Rectal smooth muscle tissue (tissue), 1 donor: ENCODE data around the gene ACTR1B.
A peak's percentile ranks its signal among the peaks of the same experiment; 100 is the strongest.
"Not testable (repeated sequence)": the region's sequence is repeated elsewhere in the genome, so short reads cannot be mapped to it uniquely, and the experiment has no call there.

Experiments used
- H3K27ac ChIP-seq: one replicate; pipeline ENCODE4 v1.7.0; 2013; ENCODE audit warnings: low read depth, low read length, inconsistent platforms
- H3K27me3 ChIP-seq: one replicate; pipeline ENCODE4 v1.7.0; 2013; ENCODE audit warnings: low read length; ENCODE audit not compliant: control insufficient read depth, insufficient read depth
- H3K36me3 ChIP-seq: one replicate; pipeline ENCODE4 v1.7.0; 2013; ENCODE audit warnings: low read length; ENCODE audit not compliant: control insufficient read depth, insufficient read depth
- H3K4me1 ChIP-seq: one replicate; pipeline ENCODE4 v1.7.0; 2013; ENCODE audit warnings: low read length; ENCODE audit not compliant: control insufficient read depth, insufficient read depth
- H3K4me3 ChIP-seq: one replicate; pipeline ENCODE4 v1.7.0; 2013; ENCODE audit warnings: low read length
- H3K9ac ChIP-seq: one replicate; pipeline ENCODE4 v1.7.0; 2013; ENCODE audit warnings: low read length

Gene ACTR1B

GRCh38 chr2:97676620-97677019, 12.8 kb upstream of the ACTR1B start:
- no peaks in the 10 kb centered on the region for H3K27me3 ChIP-seq
- H3K27ac ChIP-seq, result no peak overlapping the region
- no peaks in the 10 kb centered on the region for H3K36me3 ChIP-seq
- no peak overlapping the region for H3K4me3 ChIP-seq
- H3K4me1 ChIP-seq, result no peaks in the 10 kb centered on the region
- H3K9ac ChIP-seq, result no peak overlapping the region

- Histone ChIP-seq H3K4me1 (no peaks in the 10 kb centered on the region), H3K27ac (no peak overlapping the region), H3K36me3 (no peaks in the 10 kb centered on the region), H3K27me3 (no peaks in the 10 kb centered on the region), H3K4me3 (no peak overlapping the region), H3K9ac (no peak overlapping the region)
Measured at GRCh38 chr2:97675430-97676113, 11.7 kb upstream of the ACTR1B start.

GRCh38 chr2:97673915-97674283, 10.1 kb upstream of the ACTR1B start:
- H3K9ac ChIP-seq, result no peak overlapping the region
- no peak overlapping the region for H3K27ac ChIP-seq
- no peaks in the 10 kb centered on the region for H3K4me1 ChIP-seq
- no peaks in the 10 kb centered on the region for H3K27me3 ChIP-seq
- H3K36me3 ChIP-seq, result no peaks in the 10 kb centered on the region
- no peak overlapping the region for H3K4me3 ChIP-seq

DNA sequence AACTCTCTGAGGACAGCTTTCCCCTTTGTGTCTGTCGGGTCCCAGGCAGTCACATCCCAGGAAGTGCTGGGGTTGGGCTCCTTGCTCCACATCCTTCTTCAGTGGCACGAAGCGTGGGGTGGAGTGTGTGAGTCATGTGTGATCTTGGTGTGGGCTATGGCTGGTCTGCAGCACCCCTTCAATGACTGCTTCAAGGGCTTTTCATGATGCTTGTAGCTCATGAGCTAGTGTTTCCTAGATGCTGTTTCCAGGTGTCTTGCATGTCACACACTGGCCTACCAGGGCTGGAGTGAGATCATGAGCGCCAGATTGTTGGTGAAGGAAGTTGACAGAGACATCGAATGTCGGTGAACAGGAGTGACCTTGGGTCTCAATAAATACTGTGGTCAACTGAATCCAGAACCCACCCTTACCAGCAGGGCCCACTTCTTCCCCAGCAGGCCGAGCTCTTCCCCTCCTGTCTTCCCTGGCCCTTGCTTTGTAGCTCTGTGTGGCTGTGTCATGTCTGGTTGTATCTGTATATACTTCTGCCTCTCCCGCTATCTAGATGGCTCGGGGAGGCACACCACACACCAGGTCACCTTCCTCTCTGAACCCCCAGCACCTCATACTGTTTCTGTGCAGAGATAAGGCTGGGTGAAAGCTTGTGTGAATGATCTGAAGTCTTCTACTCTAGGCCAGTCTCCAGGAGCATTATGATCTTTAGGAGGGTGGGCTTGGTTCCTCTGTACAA, 9.5 kb upstream of the ACTR1B start:
- no peaks in the 10 kb centered on the region for H3K27me3 ChIP-seq

GRCh38 chr2:97672606-97673140, 8.8 kb upstream of the ACTR1B start:
- not testable (repeated sequence) for H3K36me3 ChIP-seq, H3K27me3 ChIP-seq

More for the DNA sequence above, 9.5 kb upstream of the ACTR1B start:
- no peak overlapping the region for H3K9ac ChIP-seq
- H3K4me1 ChIP-seq, result no peaks in the 10 kb centered on the region
- no peaks in the 10 kb centered on the region for H3K36me3 ChIP-seq
- no peak overlapping the region for H3K27ac ChIP-seq
- H3K4me3 ChIP-seq, result no peak overlapping the region

DNA sequence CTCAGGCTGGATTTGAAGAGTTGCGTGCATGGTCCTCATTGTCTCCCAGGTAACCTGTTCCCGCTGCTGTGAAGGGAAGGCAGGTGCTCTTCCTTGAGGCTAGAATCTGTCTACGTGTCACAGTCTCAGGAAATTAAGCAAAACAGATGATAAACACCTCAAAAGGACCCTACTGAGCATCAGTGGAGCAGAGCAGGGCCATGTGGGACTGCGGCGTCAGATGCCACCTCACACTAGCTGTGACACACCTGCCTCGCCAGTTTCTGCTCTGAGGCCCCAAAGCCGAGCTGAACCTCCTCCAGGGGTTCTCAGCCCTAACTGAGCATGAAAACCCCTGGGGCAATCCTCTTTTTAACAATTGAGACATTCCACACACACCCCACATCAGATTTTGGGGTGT, 7.7 kb upstream of the ACTR1B start:
- no peak overlapping the region for H3K9ac ChIP-seq
- no peaks in the 10 kb centered on the region for H3K27me3 ChIP-seq
- no peak overlapping the region for H3K4me3 ChIP-seq
- no peaks in the 10 kb centered on the region for H3K36me3 ChIP-seq
- H3K27ac ChIP-seq, result no peak overlapping the region
- no peaks in the 10 kb centered on the region for H3K4me1 ChIP-seq

More at GRCh38 chr2:97672606-97673140, 8.8 kb upstream of the ACTR1B start:
- not testable (repeated sequence) for H3K4me3 ChIP-seq, H3K4me1 ChIP-seq, H3K9ac ChIP-seq, H3K27ac ChIP-seq

- H3K27me3 ChIP-seq, result no peaks in the 10 kb centered on the region
- H3K9ac ChIP-seq, result no peak overlapping the region
- H3K36me3 ChIP-seq, result no peaks in the 10 kb centered on the region
- no peak overlapping the region for H3K27ac ChIP-seq
- no peak overlapping the region for H3K4me3 ChIP-seq
- H3K4me1 ChIP-seq, result no peaks in the 10 kb centered on the region
Measured at GRCh38 chr2:97670471-97670870, 6.6 kb upstream of the ACTR1B start.

GRCh38 chr2:97669448-97669847, 5.6 kb upstream of the ACTR1B start, which contains the start of gene C2orf92:
Gene C2orf92, plus strand, starts transcription at chr2:97669713. Its CDS starts 76 bp downstream, at chr2:97669789.
- Histone ChIP-seq H3K9ac (no peak within 1 kb of the TSS), H3K27ac (no peak within 1 kb of the TSS), H3K27me3 (no peaks in the 10 kb centered on the region), H3K36me3 (no peaks in the 10 kb centered on the region), H3K4me3 (no peak within 1 kb of the TSS), H3K4me1 (no peaks in the 10 kb centered on the region)

- no peaks in the 10 kb centered on the region for H3K27me3 ChIP-seq
- H3K4me1 ChIP-seq, result peaks cover 13% of the 10 kb centered on the region
- peaks cover 8% of the 10 kb centered on the region for H3K36me3 ChIP-seq
- H3K9ac ChIP-seq, result peak overlapping the region; percentile 83
- peak overlapping the region; percentile 76 for H3K4me3 ChIP-seq
- peak overlapping the region; percentile 89 for H3K27ac ChIP-seq
Measured at GRCh38 chr2:97664636-97664970, 759 bp upstream of the ACTR1B start.

GRCh38 chr2:97663626-97663961, 250 bp downstream of the ACTR1B start:
- peak overlapping the region; percentile 53 for H3K9ac ChIP-seq
- H3K36me3 ChIP-seq, result peaks cover 16% of the 10 kb centered on the region
- H3K4me1 ChIP-seq, result peaks cover 13% of the 10 kb centered on the region
- H3K4me3 ChIP-seq, result peak overlapping the region; percentile 66
- H3K27me3 ChIP-seq, result no peaks in the 10 kb centered on the region
- peak overlapping the region; percentile 59 for H3K27ac ChIP-seq

DNA sequence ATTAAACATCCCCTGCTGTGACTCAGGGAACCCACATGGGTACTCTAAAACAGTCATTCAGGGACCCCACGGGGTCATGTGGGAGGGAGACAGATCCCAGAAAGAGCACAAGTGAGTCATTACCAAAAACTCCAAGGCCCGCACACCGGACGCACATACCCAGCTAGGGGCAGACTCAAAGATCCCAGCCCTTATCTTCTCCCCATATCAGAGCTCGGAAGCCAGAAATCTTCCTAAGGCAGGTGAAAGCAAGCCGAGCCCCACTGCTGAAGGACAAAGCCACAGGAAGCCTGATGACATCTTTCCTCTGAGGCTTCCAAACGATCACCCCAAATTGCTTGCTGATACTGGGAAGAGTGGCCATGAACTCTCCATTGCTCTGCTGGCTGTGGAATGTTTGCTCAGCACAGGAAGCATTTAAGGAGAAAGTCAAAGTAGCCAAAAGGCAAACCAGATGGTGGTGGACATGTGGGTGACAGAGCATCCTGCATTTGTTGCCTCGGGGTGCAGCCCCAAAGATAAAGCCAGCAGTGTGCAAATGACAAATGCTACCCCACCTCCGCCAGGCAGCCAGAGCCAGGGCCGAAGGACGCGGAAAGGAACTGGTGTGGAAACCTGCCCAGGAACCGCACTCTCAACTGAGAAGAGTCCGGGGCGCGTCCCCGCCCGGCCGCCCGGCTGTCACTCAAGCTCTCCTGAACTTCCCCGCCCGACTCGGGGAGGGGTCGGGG, 784 bp downstream of the ACTR1B start:
- peak overlapping the region; percentile 66 for H3K4me3 ChIP-seq
- no peaks in the 10 kb centered on the region for H3K27me3 ChIP-seq
- peak overlapping the region; percentile 53 for H3K9ac ChIP-seq
- H3K36me3 ChIP-seq, result peaks cover 22% of the 10 kb centered on the region
- peak overlapping the region; percentile 59 for H3K27ac ChIP-seq
- H3K4me1 ChIP-seq, result peaks cover 13% of the 10 kb centered on the region

DNA sequence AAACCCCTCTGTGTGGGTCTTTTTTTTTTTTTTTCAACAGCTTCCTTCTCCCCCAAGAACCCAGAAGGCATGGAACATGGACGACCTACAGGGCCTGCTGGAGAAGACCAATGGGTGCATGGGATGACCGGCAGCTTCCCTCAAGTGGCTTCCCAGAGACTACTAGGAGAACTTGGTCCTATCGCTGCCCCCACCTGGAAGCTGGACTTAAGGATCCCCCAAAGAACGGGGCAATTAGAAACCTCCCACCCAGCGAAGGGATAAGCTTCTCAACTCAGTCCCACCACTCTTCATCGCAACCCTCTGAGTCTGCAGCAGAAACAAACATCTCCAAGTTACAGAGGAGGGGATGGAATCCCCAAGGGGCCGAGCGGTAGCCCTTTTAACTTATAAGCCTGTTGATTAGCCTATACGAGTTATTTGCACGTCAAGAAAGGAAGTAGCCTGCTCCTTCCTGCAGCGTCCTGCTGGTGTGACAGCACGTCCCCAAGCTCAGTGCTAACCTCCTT, 1.4 kb downstream of the ACTR1B start:
- Histone ChIP-seq H3K36me3 (peaks cover 26% of the 10 kb centered on the region), H3K27me3 (no peaks in the 10 kb centered on the region), H3K4me3 (peak overlapping the region; percentile 66), H3K27ac (peak overlapping the region; percentile 59), H3K9ac (peak overlapping the region; percentile 53), H3K4me1 (peaks cover 13% of the 10 kb centered on the region)
